Central memory CD8-positive, alpha-beta T cell (primary cell): Measurements from ENCODE around the gene FAM227B.
"Not testable (repeated sequence)": the region's sequence is repeated elsewhere in the genome, so short reads cannot be mapped to it uniquely, and the experiment has no call there.

Experiments
- ATAC-seq: fragments of 150-1000 bp; cut with Tn5 transposase; replicated peaks from 2 replicates; pipeline ENCODE4 v1.10.0; 2022; ENCODE audit warnings: mild to moderate bottlenecking, moderate FRiP score, moderate number of reproducible peaks; ENCODE audit not compliant: poor library complexity, severe bottlenecking; ENCODE audit errors: extremely low read depth
- DNase-seq, 2 donors: peaks; one replicate each; pipeline ENCODE4 v3.0.0; 2021; ENCODE audit warnings: low spot score in 2 of 2
- H3K27ac Mint-ChIP-seq: one replicate; pipeline ENCODE4 v1.8.0; 2022; ENCODE audit warnings: low read depth, mild to moderate bottlenecking, moderate library complexity, mixed read lengths
- H3K27me3 Mint-ChIP-seq: one replicate; pipeline ENCODE4 v1.8.0; 2022; ENCODE audit warnings: mixed read lengths
- H3K36me3 Mint-ChIP-seq: one replicate; pipeline ENCODE4 v1.8.0; 2022; ENCODE audit warnings: mild to moderate bottlenecking, moderate library complexity, mixed read lengths; ENCODE audit not compliant: insufficient read depth
- H3K4me1 Mint-ChIP-seq: one replicate; pipeline ENCODE4 v1.8.0; 2022; ENCODE audit warnings: mixed read lengths
- H3K4me3 Mint-ChIP-seq: one replicate; pipeline ENCODE4 v1.8.0; 2022; ENCODE audit warnings: mild to moderate bottlenecking, moderate library complexity, mixed read lengths
- H3K9me3 Mint-ChIP-seq: one replicate; pipeline ENCODE4 v1.8.0; 2022; ENCODE audit warnings: mixed read lengths

Gene FAM227B

GRCh38 chr15:49604625-49605409 lies 15.8 kb downstream of the FAM227B start:
- Mint-ChIP-seq H3K27me3 (no peaks in the 10 kb centered on the region), H3K4me1 (no peaks in the 10 kb centered on the region), H3K27ac (no peak overlapping the region), H3K9me3 (peaks cover 27% of the 10 kb centered on the region), H3K36me3 (no peaks in the 10 kb centered on the region), H3K4me3 (no peak overlapping the region)
- DNase-seq (no peak), ATAC-seq (no peak)

DNA sequence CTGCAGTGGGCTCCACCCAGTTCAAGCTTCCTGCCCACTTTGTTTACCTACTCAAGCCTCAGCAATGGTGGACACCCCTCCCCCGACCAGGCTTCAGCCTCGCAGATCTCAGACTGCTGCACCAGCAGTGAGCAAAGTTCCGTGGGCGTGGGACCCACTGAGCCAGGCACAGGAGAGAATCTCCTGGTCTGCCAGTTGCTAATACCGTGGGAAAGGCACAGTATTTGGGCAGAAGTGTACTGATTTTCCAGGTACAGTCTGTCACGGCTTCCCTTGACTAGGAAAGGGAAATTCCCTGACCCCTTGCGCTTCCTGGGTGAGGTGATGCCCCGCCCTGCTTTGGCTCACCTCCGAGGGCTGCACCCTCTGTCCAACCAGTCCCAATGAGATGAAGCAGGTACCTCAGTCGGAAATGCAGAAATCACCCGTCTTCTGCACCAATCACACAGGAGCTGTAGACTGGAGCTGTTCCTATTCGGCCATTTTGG lies 27.7 kb downstream of the FAM227B start:
- H3K4me1 Mint-ChIP-seq, H3K36me3 Mint-ChIP-seq, H3K27ac Mint-ChIP-seq, H3K4me3 Mint-ChIP-seq, H3K9me3 Mint-ChIP-seq, DNase-seq, H3K27me3 Mint-ChIP-seq, ATAC-seq: not testable (repeated sequence)

- H3K27me3 Mint-ChIP-seq: no peaks in the 10 kb centered on the region
- no peaks in the 10 kb centered on the region for H3K9me3 Mint-ChIP-seq
- H3K4me3 Mint-ChIP-seq: no peak overlapping the region
- peaks cover 8% of the 10 kb centered on the region for H3K4me1 Mint-ChIP-seq
- peak; percentile 56 for ATAC-seq
- DNase-seq: no peak
- peak overlapping the region; percentile 20 for H3K27ac Mint-ChIP-seq
- no peaks in the 10 kb centered on the region for H3K36me3 Mint-ChIP-seq
Observed at GRCh38 chr15:49589030-49589429, 31.6 kb downstream of the FAM227B start.

DNA sequence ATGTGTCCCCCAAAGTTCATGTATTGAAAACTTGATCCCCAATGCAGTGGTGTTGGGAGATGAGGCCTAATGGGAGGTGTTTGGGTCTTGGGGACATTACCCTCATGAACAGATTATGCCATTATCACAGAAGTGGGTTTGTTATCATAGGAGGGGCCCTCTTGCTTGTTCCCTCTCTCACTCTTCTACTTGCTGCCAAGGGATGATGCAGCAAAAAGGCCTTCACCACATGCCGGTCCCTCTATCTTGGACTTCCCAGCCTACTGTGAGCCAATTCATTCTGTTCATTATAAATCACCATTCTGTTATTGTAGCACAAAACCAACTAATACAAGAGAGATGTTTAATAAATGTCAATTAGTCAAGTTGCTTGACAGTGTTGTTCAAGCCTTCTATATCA lies 47.2 kb downstream of the FAM227B start:
- ATAC-seq: no peak
- no peak for DNase-seq
- no peak overlapping the region for H3K4me3 Mint-ChIP-seq
- H3K27me3 Mint-ChIP-seq: no peaks in the 10 kb centered on the region
- no peaks in the 10 kb centered on the region for H3K4me1 Mint-ChIP-seq
- no peak overlapping the region for H3K27ac Mint-ChIP-seq
- H3K36me3 Mint-ChIP-seq: peaks cover 5% of the 10 kb centered on the region
- H3K9me3 Mint-ChIP-seq: peaks cover 26% of the 10 kb centered on the region

GRCh38 chr15:49570672-49571071 lies 49.9 kb downstream of the FAM227B start:
- H3K36me3 Mint-ChIP-seq: peaks cover 3% of the 10 kb centered on the region
- no peaks in the 10 kb centered on the region for H3K27me3 Mint-ChIP-seq
- no peak overlapping the region for H3K27ac Mint-ChIP-seq
- no peak for ATAC-seq
- no peak for DNase-seq
- no peaks in the 10 kb centered on the region for H3K4me1 Mint-ChIP-seq
- H3K4me3 Mint-ChIP-seq: no peak overlapping the region
- peaks cover 26% of the 10 kb centered on the region for H3K9me3 Mint-ChIP-seq

DNA sequence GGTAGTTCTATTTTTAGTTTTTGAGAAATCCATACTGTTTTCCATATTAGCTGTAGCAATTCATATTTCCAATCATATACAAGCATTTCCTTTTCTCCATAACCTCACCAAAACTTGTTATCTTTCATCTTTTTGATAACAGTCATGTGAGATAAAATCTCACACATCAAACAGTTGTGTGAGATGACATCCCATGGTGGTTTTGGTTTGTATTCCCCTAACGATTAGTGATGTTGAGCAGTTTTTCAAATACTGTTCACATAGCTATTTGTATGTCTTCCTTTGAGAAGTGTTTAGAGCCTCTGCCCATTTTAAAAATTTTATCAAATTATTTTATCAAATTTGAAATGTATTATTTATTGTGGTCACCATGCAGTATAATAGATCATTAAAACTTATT lies 50.4 kb downstream of the FAM227B start:
- H3K4me1 Mint-ChIP-seq: no peaks in the 10 kb centered on the region
- H3K27me3 Mint-ChIP-seq: no peaks in the 10 kb centered on the region
- peaks cover 3% of the 10 kb centered on the region for H3K36me3 Mint-ChIP-seq
- peaks cover 26% of the 10 kb centered on the region for H3K9me3 Mint-ChIP-seq
- no peak overlapping the region for H3K4me3 Mint-ChIP-seq
- no peak for ATAC-seq
- no peak for DNase-seq
- H3K27ac Mint-ChIP-seq: no peak overlapping the region

DNA sequence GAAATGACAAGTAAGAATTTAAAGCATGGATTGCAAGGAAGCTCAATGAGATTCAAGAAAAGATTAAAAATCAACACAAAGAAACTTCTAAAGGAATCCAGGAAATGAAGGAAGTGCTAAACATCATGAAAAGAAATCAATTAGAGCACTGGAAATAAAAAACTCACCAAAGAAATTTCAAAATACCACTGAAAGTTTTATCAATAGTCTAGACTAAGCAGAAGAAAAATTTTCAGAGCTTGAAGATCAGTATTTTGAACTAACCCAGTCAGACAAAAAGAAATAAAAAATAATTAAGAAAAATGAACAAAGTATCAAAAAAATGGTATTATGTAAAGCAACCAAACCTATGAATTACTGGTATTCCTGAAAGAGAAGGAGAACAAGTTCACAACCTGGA lies 60.6 kb downstream of the FAM227B start:
- peaks cover 1% of the 10 kb centered on the region for H3K36me3 Mint-ChIP-seq
- peaks cover 39% of the 10 kb centered on the region for H3K9me3 Mint-ChIP-seq
- H3K4me3 Mint-ChIP-seq: no peak overlapping the region
- H3K27ac Mint-ChIP-seq: no peak overlapping the region
- no peaks in the 10 kb centered on the region for H3K4me1 Mint-ChIP-seq
- H3K27me3 Mint-ChIP-seq: peaks cover 8% of the 10 kb centered on the region
- ATAC-seq: no peak
- DNase-seq: no peak

GRCh38 chr15:49558929-49559328 lies 61.7 kb downstream of the FAM227B start:
- H3K27me3 Mint-ChIP-seq: peaks cover 8% of the 10 kb centered on the region
- H3K27ac Mint-ChIP-seq: no peak overlapping the region
- ATAC-seq: no peak
- H3K4me3 Mint-ChIP-seq: no peak overlapping the region
- H3K4me1 Mint-ChIP-seq: no peaks in the 10 kb centered on the region
- H3K36me3 Mint-ChIP-seq: peaks cover 1% of the 10 kb centered on the region
- DNase-seq: no peak
- peaks cover 45% of the 10 kb centered on the region for H3K9me3 Mint-ChIP-seq

DNA sequence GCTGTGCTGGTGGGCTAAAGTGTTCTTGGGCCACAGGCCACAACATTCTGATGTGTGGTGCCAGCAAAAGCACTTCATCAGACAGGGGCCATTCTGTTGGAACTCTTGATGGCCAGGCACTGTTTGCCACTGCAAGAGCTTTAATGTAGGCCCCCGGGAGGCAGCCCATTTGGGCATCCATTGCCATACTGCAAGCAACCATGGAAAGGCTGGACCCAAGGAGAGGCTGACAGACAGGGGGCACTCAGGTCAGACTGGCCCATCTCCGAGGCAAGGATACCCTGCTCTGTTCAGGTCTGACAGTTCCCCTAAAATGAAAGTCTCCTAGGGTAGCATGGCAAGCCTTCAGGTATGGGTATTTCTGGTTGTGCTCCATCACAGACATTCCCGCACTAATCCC lies 64.2 kb downstream of the FAM227B start:
- Mint-ChIP-seq H3K27me3 (peaks cover 8% of the 10 kb centered on the region), H3K4me3 (no peak overlapping the region), H3K9me3 (peaks cover 43% of the 10 kb centered on the region), H3K4me1 (no peaks in the 10 kb centered on the region), H3K36me3 (peaks cover 1% of the 10 kb centered on the region), H3K27ac (no peak overlapping the region)
- no peak for DNase-seq
- ATAC-seq: no peak

DNA sequence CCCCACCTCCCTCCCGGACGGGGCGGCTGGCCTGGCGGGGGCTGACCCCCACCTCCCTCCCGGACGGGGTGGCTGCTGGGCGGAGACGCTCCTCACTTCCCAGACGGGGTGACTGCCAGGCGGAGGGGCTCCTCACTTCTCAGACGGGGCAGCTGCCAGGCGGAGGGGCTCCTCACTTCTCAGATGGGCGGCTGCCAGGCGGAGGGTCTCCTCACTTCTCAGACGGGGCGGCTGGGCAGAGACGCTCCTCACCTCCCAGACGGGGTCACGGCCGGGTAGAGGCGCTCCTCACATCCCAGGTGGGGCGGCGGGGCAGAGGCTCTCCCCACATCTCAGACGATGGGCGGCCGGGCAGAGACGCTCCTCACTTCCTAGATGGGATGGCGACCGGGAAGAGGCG lies 70.3 kb downstream of the FAM227B start:
- not testable (repeated sequence) for H3K27ac Mint-ChIP-seq, DNase-seq, H3K36me3 Mint-ChIP-seq, ATAC-seq, H3K4me1 Mint-ChIP-seq, H3K4me3 Mint-ChIP-seq
- H3K27me3 Mint-ChIP-seq: peaks cover 12% of the 10 kb centered on the region
- peaks cover 31% of the 10 kb centered on the region for H3K9me3 Mint-ChIP-seq

GRCh38 chr15:49538520-49538919 lies 82.1 kb downstream of the FAM227B start:
- Mint-ChIP-seq H3K4me1 (no peaks in the 10 kb centered on the region), H3K9me3 (peaks cover 17% of the 10 kb centered on the region), H3K27me3 (no peaks in the 10 kb centered on the region), H3K4me3 (no peak overlapping the region), H3K36me3 (no peaks in the 10 kb centered on the region), H3K27ac (no peak overlapping the region)
- no peak for ATAC-seq
- no peak for DNase-seq

- Mint-ChIP-seq H3K4me3 (no peak overlapping the region), H3K4me1 (no peaks in the 10 kb centered on the region), H3K9me3 (peaks cover 17% of the 10 kb centered on the region), H3K27ac (no peak overlapping the region), H3K27me3 (peaks cover 22% of the 10 kb centered on the region), H3K36me3 (no peaks in the 10 kb centered on the region)
- DNase-seq: no peak
- no peak for ATAC-seq
Observed at GRCh38 chr15:49530092-49530491, 90.5 kb downstream of the FAM227B start.

- peaks cover 2% of the 10 kb centered on the region for H3K36me3 Mint-ChIP-seq
Observed at GRCh38 chr15:49528289-49528688, 92.3 kb downstream of the FAM227B start.

More at GRCh38 chr15:49528289-49528688, 92.3 kb downstream of the FAM227B start:
- DNase-seq: no peak
- no peak for ATAC-seq
- no peaks in the 10 kb centered on the region for H3K4me1 Mint-ChIP-seq
- H3K27me3 Mint-ChIP-seq: peaks cover 29% of the 10 kb centered on the region
- H3K4me3 Mint-ChIP-seq: no peak overlapping the region
- no peak overlapping the region for H3K27ac Mint-ChIP-seq
- H3K9me3 Mint-ChIP-seq: peaks cover 15% of the 10 kb centered on the region
